Suppressor macrophage treated with lipopolysaccharide for 1 hour (primary cell): ENCODE results near the gene ALDOC.
"Not testable (repeated sequence)": the region's sequence is repeated elsewhere in the genome, so short reads cannot be mapped to it uniquely, and the experiment has no call there.

Experiments used
- DNase-seq, 3 donors: peaks; one replicate each; pipeline ENCODE4 v3.0.0-alpha.2; 2020 to 2022

The ALDOC gene

DNA sequence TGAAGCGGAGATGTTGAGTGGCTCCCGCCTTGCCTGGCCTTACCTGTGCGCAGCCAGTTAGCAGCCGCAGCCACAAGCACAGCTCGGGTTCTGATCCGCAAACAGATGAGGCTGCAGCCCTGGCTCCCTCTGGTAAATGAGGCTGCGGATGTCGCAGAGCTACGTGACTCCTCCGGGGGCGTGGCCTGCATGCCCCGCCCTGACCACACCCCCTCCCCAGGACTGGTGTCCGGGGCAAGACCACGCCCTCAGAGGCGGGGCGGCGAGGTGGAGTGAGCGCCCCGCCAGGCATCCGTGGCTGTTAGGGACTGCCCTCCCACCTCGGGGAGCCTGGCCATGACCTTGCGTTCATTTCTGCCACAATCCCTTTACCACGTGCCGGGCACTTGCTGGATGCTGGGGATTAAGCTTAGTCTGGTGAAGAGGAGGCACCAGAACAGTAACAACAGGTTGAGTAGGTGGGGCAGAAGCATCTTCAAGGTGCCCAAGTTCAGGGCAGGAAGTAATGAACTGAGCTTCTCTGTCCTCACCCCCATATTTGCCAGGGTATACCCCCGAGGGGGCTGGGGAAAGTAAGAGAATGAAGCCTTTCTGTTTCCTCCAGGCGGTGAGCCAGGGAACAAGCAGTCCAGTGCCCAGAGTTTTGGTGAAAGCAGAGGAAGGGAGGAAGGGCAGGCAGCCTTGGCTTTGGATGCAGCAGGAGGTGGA is at the start of gene ALDOC:
Gene ALDOC, minus strand, starts transcription at position 138 of the 708 bp plus-strand sequence. CDS start 1,363 bp downstream, outside the sequence.
- DNase-seq = peak; percentile 98 to 99 (median 99)

DNA sequence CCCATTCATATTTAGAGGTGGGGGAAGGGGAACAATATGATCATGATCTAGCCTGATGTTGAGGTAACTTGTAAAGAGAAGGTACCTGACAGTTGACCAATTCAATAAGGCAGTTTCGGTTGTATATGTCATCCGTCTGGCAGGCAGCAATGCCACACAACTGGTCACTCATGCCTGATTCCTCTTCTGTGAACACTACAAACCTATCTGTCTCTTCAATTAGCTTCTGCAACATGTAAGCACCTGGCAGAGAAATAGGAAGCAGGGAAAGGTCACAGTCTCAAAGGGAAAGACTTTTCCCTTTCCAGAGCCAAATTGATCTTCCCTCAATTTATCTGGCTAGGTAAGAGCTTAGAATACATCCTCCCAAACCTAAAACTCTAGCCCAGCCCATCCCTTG is 47.5 kb upstream of the ALDOC start:
- no peak for DNase-seq

DNA sequence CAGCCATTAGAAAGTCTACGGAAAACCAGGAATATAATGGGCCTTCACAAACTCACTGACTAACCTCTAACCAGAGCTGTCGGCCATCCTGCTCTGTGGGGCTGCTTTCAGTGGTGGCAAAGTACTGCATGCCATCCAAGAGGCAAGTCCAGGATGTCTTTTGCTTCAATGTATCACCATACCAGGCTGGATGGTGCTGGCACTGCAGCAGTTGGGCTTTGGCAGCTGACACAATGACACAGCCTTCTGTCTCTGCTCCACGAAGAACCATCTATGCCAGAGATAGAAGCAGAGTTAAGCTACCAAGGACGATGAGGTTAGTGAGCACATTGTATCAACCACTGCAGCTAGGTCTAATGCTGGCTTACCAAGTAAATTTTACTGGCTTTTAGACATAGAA is 47.0 kb upstream of the ALDOC start:
- no peak for DNase-seq

DNA sequence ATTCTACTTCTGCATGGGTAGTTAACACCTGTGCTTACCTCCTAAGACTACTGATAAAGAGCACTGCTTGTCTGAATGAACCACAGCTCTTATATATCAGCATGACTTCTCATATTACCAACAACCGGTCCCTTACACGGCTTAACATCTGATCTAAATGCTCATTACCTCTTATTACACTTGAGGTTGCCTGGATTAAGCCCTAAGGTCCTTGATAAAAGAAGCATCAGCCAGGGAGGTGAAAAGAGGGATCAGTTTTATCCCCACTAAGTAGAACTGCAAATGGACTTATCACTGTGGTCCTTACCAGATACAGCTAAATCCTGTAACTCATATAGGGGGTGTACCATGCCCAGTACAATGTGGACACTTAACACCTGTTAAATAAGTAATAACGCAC is 45.5 kb upstream of the ALDOC start:
- DNase-seq = no peak

DNA sequence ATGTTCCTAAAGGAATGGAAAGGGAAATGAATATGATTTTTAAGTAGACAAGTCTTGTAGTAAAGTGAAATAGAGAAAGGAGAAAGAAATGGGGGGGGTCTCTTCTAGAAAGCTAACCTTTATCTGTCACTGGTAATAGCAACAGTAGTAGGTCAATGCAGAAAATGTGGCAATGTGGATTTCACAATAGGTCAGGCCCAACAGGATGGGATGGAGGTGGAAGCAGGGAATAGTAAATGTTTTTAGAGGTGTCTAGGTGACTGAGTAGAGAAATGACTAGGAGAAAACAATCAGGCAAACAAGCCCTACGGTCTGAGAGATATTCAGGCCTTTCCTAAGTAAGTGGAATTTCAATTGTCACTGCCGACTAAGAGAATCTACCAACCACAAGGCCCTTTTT is 43.3 kb upstream of the ALDOC start:
- DNase-seq = no peak

DNA sequence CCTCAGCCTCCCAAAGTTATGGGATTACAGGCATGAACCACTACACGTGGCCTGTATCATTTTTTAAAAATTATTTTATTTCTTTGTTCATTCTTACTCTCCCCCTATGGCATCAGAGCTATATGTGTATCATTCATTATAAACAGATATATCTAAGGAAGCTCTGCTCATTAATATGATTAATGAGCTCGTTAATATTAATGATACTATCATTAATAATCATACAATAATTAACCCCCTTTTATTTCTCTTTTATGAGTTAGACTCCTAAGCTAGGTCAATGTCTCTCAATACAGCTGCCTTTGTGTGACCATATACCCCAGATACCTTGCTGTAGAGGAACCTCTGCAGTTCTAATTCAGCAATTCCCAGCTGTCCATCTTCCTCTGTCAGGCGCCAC is 41.8 kb upstream of the ALDOC start:
- DNase-seq = no peak

DNA sequence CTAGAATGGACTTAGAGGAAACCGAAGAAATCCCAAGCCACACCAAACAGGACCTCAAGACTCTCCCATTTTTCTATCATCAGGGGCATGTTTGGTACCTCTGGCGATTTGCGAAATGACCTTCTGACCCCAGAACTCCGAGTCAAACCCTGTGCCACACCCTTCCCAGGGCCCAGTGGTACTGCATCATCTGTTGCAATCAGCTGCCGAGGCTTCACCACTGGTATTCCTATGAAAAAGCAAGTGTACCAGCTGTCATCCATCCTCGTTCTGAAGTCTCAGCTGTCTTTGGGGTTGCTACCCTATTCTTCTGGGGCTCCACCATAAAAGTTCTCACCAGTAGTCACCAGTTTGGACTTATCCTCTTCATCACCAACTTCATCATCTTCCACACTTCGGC is 39.6 kb upstream of the ALDOC start:
- DNase-seq = no peak

DNA sequence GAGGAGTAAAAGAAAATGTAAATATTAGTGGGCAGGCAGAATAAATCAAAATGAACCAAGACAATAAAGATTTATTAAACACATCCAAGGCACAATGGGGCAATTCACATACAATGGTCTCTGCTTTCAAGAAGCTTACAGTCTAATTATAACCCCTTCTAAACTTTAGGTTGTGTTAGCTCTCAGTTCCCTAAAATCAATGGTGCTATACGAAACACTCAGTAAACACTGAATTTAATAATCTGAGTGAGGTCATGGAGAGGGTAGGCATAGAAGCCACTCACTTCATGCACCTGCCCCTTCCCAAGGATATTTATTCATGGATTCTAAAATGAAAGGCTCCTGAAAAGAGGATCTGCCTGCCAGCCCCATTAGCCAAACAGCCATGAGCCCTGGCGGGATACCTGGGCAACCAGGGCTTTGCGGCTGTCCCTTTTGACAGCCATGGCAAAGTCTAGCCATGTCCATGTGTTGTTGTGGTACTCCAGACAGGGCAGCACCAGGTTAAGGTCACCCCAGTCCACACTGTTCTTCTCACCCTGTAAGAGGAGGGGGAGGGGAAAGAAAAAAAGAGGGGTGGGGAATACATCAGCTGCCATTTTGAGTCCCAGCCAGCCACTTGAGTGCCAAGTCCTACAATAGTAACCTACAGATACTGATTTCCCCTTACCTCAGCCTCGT is 38.7 kb upstream of the ALDOC start:
- no peak for DNase-seq

DNA sequence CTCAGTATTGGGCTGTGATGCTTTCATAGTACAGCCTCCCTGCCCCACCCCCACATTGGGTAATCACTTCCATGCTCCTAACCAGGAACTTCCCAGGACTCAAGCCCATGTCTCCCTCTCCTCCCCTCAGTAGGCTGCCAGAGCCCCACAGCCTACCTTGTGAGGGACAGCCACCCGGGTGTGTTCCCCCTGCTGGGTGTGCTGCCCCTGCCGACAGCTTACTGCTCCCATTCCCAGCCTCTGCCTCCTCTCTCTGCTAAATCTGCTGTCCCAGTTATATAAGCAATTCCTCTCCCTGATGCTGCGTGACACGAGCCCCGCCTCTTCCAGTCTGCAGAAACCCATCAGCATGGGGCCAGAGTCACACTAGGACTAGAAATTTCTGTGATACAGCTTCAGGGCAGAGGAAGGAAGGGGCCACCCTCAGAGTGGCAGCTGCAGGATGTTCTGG is 37.3 kb upstream of the ALDOC start, which contains the start of gene RSKR:
Gene RSKR, minus strand, starts transcription at position 255 of the 451 bp plus-strand sequence. Its CDS starts 24 bp downstream, at position 231.
- DNase-seq = no peak

DNA sequence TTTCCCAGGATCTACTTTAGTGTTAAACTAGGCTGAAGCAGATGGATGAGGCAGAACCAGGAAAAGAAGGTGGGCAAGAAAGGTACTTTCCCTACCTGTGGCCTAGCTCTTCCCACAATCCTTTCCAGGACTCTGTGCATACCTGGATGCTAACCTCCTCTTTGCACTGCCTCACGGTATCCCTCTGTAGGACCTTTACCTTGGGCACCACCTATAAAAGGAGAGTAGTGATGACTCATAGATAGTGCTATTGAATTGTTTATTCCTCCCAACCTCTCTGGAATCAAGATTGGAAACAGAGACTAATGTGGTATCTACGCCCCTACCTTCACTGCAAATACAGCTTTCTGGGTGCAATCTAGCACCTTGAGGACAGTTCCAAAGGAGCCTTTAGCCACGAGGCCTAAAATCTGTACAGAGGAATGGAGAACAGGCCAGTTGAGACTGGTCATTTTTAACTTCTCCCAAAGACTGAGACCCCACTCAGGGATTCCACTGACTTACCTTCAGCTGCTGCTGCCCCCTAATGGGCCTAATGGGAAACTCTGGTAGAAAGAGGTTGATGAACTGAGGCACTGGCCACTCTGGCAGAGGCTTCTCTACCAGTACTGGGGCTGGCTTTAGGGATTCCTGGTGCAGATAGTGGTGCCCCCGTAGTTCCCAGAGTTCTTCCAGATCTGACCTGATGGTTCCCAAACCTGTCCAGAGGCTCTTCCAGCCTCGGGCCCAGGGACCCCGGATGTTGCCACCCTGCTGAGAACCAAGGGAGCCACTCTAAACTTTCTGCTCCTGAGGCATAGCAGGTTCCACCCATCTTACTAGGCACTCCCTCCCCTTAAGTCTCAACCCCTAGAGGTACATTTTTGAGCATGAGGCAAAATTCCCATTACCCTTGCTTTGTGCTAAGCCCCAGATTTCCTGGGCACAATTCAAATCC is 36.5 kb upstream of the ALDOC start:
- peak; percentile 36 to 55 (median 48) for DNase-seq

DNA sequence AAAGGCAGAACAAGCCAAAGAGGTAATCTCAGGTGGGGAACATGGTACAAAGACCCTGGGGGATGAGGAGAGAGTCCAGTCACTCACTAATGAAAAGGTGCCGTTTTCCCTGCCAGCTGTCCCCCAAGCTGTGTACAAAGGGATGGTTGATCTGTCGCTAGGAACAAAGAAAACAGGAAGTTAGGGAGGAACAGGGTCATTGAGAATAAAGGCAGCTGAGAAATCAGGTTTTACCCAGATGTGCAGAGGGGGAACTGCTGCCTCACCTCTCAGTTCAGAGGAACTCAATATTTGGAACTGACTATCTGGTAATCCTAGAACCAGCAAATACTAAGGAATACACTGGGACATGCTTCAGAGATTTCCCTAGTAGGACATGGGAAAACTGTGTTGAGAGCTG is 35.8 kb upstream of the ALDOC start:
- DNase-seq = no peak

DNA sequence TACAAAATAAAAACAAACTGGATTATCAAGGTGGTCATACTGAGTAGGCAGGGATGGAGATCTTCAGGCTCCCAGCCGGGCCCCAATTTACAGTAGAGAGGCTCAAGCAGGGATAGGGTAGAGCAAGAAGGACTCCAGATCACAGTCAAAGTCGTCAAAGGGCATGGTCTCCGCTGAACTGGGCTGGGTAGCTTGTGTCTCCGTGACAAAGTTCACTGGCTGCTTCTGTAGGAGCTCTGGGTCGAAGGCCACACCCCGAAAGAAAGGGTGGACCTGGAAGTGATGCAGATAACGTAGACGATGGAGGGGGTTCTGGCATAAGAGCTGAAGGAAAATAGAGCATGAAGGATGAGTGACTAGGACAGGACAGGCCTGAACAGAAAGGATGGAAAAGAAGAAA is 33.7 kb upstream of the ALDOC start:
- DNase-seq = no peak

DNA sequence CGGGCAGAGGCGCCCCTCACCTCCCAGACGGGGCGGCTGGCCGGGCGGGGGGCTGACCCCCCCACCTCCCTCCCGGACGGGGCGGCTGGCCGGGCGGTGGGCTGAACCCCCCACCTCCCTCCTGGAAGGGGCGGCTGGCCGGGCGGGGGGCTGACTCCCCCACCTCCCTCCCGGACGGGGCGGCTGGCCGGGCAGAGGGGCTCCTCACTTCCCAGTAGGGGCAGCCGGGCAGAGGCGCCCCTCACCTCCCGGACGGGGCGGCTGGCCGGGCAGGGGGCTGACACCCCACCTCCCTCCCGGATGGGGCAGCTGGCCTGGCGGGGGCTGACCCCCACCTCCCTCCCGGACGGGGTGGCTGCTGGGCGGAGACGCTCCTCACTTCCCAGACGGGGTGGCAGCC is 27.3 kb upstream of the ALDOC start:
- not testable (repeated sequence) for DNase-seq

DNA sequence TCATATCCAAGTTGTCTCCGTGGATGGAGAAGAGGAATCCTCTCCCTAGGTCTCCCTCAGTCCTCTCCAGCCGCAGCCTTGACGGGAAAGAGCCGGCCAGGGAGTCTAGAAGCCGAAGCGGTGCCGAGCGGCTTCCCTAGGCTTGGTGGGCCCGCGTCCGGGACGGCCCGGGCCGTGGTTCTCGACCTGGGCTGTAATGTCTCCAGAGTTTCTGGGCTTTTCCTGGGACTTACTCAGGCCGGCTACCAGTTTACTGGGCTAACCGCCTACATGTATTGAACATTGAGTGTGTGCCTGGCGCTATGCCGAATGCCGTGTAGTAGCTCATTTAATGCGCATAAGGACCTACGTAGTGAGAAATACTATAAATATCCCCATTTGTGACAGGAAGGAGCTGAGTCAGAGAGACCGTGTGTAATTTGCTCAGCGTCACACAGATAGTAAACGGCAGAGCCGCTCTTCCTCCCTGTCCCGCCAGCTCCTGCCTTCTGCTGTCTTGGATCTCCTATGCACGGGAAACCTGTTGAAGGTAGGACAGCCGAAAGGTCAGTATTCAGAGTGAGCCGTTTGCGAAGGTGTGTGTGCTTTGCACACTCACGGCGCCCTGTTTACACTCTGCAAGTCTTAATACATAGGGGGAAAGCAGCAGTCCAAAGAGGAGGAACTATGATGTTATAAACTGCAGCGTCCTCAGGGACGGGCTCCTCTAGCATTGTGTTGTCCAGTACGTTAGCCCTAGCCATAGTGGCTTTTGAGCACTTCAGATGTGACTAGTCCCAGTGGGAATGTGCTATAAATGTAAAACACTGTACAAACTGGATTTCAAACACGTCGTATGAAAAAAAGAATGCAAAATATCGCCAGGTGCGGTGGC is 22.9 kb upstream of the ALDOC start:
- DNase-seq = peak; percentile 90 to 98 (median 94)

DNA sequence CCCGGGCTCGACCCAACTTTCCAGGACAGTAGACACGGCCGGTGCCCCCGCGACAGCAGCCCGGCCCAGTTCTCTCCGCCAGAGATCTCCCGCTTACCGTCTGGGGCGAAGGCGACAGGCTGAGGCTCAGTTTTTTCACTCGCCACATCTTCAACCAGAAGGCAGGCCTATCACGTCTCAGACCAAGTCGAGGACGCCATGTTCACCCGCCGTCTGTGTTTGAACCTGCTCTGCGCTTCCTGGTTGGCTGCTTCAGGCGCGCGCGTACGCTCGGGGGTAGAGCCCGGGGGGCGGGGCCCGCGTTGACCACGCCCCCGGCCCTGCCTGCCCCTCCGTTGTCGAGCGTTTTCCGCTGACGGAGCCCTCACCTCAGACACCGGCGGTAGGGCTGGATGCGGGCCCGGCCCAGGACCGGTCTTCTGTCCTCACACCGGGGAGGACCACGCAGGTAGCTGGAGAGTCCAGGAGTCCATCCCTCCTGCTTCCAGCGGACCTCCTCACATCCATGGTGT is 22.2 kb upstream of the ALDOC start, which contains the start of gene SPAG5:
Gene SPAG5, minus strand, starts transcription at position 227 of the 512 bp plus-strand sequence. Its CDS starts 79 bp downstream, at position 148.
- DNase-seq = peak; percentile 93 to 97 (median 95)

DNA sequence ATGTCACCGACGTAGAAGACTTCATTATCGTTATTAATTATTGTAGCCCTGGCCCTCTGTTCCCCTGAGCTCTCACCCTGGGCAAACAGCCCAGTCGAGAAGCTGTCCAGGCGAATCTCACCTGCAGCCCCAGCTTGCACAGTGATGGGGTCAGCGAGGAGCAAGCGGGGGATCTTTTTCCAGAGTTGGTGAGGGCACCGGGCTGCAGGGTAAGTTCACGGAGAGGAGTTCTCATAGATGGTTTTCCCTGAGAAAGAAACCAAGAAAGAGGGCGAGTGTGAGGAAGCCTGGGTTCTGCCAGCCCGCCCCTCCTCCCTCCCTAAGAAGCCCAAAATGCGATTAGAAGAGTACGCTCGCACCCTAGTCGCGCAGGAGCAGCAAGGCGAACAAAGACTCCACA is 21.7 kb upstream of the ALDOC start:
- no peak for DNase-seq

DNA sequence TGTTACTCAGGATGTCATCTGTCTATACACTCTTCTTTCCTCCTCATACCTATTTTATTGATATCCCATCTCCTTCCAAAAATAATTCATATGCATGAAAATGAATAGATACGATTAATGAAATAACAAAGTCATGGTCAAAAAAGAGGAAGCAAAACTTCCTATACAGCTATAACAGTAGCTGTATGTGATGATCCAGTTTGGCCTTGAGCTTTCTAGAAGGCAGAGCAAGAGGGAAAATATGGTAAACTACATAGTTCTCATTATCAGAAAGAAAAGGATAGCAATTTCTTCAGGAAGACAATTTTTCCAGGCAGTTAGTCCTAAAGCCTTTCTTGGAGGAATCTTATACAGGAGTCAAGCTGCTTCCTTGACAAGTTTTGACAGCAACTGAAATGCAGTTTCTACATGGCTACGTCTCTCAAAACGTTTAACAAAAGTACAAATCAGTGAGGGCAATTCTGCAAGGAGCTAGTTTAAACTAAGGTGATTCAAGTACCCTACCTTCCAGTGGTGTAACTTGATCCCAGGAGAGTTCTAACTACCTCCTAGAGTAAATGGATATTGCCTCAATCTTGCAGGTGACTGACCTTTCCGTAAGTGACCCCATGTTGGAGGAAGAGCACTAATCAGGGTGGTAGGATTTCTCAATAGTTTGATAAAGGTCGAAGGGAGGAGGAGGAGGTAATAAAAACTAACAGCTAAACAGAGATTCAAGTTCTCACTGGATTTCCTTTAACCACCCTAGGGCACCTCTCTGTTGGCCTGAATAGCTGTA is 21.1 kb upstream of the ALDOC start:
- peak in 2 of 3 donors; percentile 23 to 25 for DNase-seq

DNA sequence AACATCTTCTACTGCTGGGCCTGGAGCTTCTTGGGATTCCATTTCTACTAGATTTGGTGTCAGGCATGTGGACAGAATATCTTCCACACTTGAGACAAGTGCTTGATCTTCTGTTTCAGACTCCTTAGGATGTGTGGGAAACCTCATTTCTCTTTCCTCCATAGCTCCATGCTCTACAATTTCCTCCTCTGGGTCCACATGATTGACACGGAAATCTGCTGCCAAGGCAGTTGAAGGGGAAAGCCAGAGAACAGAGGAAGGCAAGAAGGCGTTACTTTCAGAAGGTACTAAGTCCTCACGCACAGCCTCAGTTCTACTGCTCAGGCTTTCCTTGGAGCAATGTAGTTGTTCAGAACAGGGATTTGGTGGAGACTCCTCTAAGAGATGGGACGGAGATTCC is 15.6 kb upstream of the ALDOC start:
- DNase-seq = no peak

DNA sequence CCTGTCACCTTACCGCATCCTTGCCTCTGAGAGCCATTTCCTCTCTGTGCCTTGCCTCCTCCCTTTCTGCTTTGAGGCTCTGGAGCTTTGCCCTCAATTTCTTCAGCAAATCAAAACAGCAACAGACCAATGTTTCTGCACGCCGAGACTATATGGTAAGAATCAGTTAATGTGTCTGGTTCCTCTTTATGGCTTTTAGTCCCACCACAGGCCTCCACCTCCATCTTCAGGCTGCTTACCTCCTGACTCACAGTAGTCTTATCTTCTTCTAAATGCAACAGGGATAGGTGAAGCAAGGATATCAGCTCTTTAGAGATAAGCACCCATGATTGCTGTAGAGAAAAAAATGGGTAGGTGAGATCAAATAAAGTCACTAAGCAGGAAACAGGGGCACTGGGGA is 9.2 kb upstream of the ALDOC start:
- no peak for DNase-seq

DNA sequence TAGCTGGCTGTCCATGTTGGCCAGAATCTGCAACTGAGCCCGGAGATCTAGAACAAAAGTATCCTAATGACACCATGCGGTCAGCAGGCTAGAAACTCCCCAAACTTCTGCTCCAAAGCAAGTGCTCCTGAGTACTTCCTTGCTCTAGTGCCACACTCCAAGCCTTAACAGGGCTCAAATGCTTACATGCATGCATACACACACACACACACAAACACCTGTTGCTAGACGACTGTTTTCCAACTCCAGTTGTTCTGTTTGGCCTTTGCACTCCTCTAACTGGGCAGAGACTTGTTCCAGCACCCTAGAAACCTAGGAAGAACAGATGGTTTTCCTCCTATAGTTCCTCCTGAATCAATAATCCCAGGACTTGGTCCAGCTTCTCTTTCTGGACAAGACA is 7.7 kb upstream of the ALDOC start:
- no peak for DNase-seq

DNA sequence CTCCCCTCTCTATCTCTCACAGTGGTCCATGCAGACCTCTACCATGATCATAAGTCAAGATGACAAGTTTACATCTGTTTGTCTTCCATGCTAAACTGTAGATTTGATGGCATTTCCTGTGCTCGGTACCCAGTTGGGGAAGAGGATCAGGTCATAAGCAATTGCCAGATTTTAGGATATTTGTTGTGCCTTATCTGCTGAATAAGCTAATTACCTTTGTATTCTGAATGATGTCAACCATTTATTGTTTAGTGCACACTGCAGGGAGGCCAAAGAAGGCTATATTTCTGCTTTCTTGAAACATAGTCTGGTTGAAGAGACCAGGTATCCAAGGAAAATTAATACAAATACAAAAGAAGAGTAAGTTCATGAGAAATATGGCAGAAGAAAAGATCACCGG is 5.8 kb upstream of the ALDOC start:
- DNase-seq = no peak
